ENCODE results near the gene BRIP1.

Gene BRIP1

GRCh38 chr17:61631800-61632199, 231.5 kb downstream of the BRIP1 start:
- DNase-seq (ENCODE audit: low read depth): no peak
